GM12892 (cell line): Measurements from ENCODE around the gene LRRC41.
"Not testable (repeated sequence)": the region's sequence is repeated elsewhere in the genome, so short reads cannot be mapped to it uniquely, and the experiment has no call there.

Experiments used
- DNase-seq: peaks from one replicate; pipeline ENCODE4 v3.0.0; 2011; ENCODE audit not compliant: insufficient read length
- FAIRE-seq: peaks from 2 replicates; lab custom pipeline; 2011; peaks lifted over from hg19 to GRCh38; lab: Jason Lieb, UNC
- POLR2A ChIP-seq: IDR thresholded peaks from 2 replicates; pipeline ENCODE4 v1.6.1; 2011; ENCODE audit warnings: low read depth, low read length, control low read depth
- POLR2AphosphoS5 ChIP-seq: IDR thresholded peaks from 2 replicates; pipeline ENCODE4 v1.6.1; 2011; ENCODE audit warnings: low read depth, low read length, control low read depth
- TAF1 ChIP-seq: IDR thresholded peaks from 2 replicates; pipeline ENCODE4 v1.6.1; 2011; ENCODE audit warnings: low read depth, mild to moderate bottlenecking, control low read depth, low read length, borderline replicate concordance

Gene LRRC41

GRCh38 chr1:46340404-46341221 lies 37.2 kb upstream of the LRRC41 start, which contains the start of gene NSUN4:
Gene NSUN4, plus strand, starts transcription at chr1:46340807. Its CDS starts 20 bp downstream, at chr1:46340827.
- FAIRE-seq (peak; percentile 98), DNase-seq (peak; percentile 78)
- TF ChIP-seq TAF1 (peak; percentile 96), POLR2AphosphoS5 (peak; percentile 87), POLR2A (peak; percentile 88)

DNA sequence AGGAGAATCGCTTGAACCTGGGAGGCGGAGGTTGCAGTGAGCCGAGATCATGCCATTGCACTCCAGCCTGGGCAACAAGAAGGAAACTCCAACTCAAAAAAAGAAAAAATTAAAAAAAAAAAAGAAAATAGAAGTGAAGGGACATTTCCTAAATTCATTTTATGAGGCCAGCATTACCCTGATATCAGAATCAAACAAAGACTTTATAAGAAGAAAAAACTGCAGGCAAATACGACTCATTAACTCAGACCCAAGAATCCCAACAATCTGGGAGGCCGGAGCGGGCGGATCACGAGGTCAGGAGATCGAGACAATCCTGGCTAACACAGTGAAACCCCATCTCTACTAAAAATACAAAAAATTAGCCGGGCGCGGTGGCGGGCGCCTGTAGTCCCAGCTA lies 34.0 kb upstream of the LRRC41 start:
- DNase-seq, FAIRE-seq: not testable (repeated sequence)

- no peak for TF ChIP-seq TAF1
- no peak for TF ChIP-seq POLR2AphosphoS5
- no peak for TF ChIP-seq POLR2A
- DNase-seq (no peak), FAIRE-seq (no peak)
These were observed 31.7 kb upstream of the LRRC41 start for GRCh38 chr1:46335081-46335480.

DNA sequence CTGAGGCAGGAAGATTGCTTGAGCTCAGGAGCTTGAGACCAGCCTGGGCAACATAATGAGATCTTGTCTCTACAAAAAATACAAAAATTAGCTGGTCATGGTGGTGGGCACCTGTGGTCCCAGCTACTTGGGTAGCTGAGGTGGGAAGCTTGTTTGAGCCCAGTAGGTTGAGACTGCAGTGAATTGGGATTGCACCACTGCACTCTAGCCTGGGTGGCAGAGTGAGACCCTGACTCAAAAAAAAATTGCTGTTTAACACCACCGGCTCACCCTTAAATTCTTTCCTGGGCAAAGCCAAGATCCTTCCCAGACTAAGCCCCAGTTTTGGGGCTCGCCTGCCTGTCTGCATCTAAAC lies 30.6 kb upstream of the LRRC41 start:
- DNase-seq (no peak), FAIRE-seq (no peak)
- TF ChIP-seq POLR2AphosphoS5 (peak; percentile 79; the same call in 1 of the 2 replicates), TAF1 (no peak)

GRCh38 chr1:46333300-46334029 lies 30.0 kb upstream of the LRRC41 start:
- peak; percentile 94 for FAIRE-seq
- TF ChIP-seq POLR2A (peak; percentile 98), TAF1 (no peak), POLR2AphosphoS5 (peak; percentile 96)
- no peak for DNase-seq

- TF ChIP-seq POLR2A: peak; percentile 58; the same call in 1 of the 2 replicates
- peak; percentile 65 for TF ChIP-seq POLR2AphosphoS5
- FAIRE-seq: peak; percentile 67
These were observed 28.5 kb upstream of the LRRC41 start for GRCh38 chr1:46331786-46332540.

GRCh38 chr1:46330381-46330780 lies 27.0 kb upstream of the LRRC41 start:
- DNase-seq, FAIRE-seq: not testable (repeated sequence)

More at GRCh38 chr1:46331786-46332540, 28.5 kb upstream of the LRRC41 start:
- not testable (repeated sequence) for DNase-seq

DNA sequence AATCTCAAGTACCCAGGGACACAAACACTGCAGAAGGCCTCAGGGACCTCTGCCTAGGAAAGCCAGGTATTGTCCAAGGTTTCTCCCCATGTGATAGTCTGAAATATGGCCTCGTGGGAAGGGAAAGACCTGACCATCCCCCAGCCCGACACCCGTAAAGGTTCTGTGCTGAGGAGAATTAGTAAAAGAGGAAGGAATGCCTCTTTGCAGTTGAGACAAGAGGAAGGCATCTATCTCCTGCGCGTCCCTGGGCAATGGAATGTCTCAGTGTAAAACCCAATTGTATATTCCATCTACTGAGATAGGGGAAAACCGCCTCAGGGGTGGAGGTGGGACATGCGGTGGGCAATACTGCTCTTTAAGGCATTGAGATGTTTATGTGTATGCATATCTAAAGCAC lies 26.4 kb upstream of the LRRC41 start:
- FAIRE-seq, DNase-seq: not testable (repeated sequence)

- TF ChIP-seq POLR2A: peak; percentile 41; the same call in 1 of the 2 replicates
- peak; percentile 47; the same call in 1 of the 2 replicates for TF ChIP-seq TAF1
- not testable (repeated sequence) for DNase-seq, FAIRE-seq
These were observed 24.8 kb upstream of the LRRC41 start for GRCh38 chr1:46328182-46328581.

GRCh38 chr1:46325285-46326076 lies 22.1 kb upstream of the LRRC41 start:
- peak; percentile 33 for FAIRE-seq
- DNase-seq: not testable (repeated sequence)

GRCh38 chr1:46322191-46322590 lies 18.8 kb upstream of the LRRC41 start:
- DNase-seq, FAIRE-seq: not testable (repeated sequence)

- FAIRE-seq: not testable (repeated sequence)
These were observed 16.8 kb upstream of the LRRC41 start for GRCh38 chr1:46319960-46320914.

GRCh38 chr1:46319301-46319700 lies 15.9 kb upstream of the LRRC41 start:
- FAIRE-seq, DNase-seq: not testable (repeated sequence)

More at GRCh38 chr1:46319960-46320914, 16.8 kb upstream of the LRRC41 start:
- DNase-seq: not testable (repeated sequence)
